Stimulated activated naive CD8-positive, alpha-beta T cell treated with anti-CD3 and anti-CD28 coated beads, Interleukin-15, Interleukin-2, amounts not matched to agents 100 U/mL and 50 U/mL, for 24 hours (primary cell): Measurements from ENCODE around the gene C22orf39.

ENCODE experiments used
- ATAC-seq: fragments of 150-1000 bp; cut with Tn5 transposase; one replicate; pipeline ENCODE4 v1.10.0; 2021
- DNase-seq: peaks from one replicate; pipeline ENCODE4 v3.0.0; 2021

Gene C22orf39

DNA sequence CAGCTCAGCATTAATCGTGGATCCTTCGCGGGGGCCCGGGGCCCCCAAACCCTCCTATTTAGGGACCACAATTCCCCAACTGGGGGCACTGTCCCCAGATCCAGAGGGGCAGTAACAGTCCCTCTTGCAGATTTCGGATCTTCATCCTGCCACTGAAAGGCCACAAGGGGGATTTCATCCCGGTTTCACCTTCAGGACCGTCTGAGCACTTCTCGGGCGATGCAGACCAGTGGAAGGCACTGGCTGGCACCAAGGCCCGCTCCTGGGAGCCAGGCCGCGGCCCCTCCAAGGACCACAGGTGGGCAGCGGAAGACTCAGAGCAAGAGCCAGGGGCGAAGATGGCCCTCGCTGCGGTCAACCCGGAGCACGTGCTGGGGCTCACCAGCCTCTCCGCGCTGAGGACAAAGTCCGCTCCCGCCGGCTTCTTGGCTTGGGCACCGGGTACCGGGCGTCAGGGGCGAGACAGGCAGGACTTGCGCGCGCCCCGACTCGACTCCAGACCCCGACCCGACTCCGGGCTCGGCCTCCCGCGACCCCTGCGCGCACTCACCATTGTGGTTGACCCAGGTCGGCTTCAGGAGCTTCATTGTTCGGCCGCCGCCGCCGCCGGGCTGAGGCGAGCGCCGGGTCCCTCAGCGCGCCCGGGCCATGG lies 16.5 kb downstream of the C22orf39 start:
- DNase-seq (peak; percentile 51), ATAC-seq (no peak)

DNA sequence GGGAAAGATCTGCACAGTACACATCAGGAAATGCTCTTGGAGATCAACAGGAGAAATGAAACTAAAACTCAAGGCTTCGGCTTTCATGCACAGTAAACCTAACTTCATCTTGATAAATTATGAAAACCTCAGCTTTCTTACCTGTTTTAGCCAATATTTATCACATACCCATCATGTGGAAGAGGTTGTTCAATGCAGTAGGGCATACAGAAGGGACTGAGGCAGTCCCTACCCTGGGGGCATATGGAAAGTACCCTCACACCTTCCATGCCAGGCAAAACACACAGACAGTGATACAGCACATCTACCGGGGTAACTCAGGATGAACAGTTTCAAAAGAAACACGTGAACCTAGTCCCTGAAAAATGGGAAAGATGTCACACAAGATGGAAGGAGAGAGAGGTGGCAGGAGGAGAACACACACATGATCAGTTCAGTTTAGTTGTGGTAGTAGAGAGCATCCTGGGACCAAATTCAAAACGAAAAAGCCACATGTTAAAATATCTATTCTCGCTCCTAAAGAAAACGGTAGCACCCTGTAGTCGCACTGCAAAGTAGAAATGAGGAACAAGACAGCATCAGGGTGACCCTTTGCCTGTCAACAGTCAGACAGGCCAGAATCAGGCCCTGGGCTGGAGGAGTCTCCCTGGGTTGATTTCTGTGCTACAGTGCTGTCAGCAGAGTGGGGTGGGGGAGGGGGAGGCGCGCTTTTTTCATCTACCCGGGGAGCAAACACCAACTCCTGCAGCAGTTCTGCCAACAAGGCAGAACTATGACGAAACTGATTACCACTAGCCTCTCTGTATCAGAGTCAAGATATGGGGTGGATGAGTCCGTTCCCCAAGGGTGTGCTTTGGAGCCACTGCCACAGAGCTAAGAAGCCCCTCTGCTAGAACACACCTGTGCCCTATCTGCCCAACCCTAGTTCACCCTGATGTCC lies 17.3 kb downstream of the C22orf39 start:
- ATAC-seq: no peak
- peak; percentile 50 for DNase-seq

DNA sequence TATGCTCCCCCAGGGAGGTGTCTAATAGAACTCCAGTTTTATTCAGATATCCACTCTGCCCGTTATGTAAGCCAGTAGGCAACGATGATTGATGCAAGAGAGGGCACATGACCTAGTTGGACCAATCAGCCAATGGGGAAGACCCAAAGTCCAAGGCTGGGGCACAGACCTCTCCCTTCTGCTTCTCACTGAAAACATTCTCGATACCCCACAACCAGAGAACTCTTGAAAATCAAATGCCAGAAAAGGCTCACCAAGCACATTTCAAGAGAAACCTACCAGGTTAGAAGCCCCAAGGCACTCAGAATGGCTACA lies 23.4 kb downstream of the C22orf39 start:
- ATAC-seq (no peak), DNase-seq (no peak)

DNA sequence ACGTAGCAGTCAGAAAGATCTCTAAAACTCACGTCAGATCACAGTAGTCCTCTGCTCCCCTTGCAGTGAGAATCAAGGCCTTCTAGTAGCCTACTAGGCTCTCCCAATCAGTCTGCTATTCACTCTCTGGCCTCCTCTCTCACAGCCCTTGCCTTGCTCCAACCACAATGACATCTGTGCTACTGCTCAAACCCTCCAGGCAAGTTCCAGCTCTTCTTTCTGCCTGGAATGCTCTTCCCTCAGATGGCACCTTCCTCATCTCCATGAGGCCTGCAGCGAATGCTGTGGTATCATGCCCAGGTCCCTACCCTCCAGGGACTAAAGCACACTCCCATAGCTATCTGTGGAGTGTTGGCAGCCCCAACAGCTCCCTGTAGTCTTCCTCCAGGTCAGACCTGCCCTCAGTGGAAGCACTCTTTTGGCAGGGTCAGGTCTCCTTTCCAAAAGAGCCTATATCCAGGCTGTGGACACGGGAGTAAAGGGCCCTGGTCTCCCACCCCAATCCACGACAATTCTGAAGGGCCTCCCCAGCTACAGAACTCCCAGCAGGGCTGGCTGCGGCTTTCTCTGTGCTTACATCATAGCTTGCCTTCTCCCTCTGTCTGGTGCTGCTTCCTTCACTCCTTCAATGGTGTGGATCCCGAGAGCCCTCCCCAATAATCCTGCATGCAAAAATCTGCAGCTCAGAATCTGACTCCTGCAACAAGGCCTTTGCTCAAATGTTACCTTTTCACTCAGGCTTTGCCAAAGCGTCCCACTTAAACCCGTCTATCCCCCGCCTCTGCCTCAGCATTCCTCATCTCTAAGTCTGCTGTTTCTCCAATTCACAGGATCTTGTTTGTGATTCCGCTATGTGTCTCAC lies 24.8 kb downstream of the C22orf39 start:
- DNase-seq (no peak), ATAC-seq (no peak)

DNA sequence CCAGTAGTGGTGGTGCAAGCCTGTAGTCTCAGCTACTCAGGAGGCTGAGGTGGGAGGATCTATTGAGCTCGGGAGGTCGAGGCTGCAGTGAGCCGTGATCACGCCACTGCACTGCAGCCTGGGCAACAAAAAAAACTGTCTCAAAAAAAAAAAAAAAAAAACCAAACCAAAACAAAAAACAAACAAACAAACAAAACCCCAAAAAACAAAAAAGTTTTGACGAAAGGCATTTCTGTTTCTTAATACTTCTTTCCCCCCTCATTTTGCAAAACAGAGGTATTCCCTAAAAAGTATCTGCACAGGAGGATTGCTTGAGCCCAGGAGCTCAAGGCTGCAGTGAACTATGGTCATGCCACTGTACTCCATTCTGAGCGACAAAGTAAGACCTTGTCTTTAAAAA lies 27.2 kb downstream of the C22orf39 start:
- DNase-seq: no peak
- no peak for ATAC-seq

DNA sequence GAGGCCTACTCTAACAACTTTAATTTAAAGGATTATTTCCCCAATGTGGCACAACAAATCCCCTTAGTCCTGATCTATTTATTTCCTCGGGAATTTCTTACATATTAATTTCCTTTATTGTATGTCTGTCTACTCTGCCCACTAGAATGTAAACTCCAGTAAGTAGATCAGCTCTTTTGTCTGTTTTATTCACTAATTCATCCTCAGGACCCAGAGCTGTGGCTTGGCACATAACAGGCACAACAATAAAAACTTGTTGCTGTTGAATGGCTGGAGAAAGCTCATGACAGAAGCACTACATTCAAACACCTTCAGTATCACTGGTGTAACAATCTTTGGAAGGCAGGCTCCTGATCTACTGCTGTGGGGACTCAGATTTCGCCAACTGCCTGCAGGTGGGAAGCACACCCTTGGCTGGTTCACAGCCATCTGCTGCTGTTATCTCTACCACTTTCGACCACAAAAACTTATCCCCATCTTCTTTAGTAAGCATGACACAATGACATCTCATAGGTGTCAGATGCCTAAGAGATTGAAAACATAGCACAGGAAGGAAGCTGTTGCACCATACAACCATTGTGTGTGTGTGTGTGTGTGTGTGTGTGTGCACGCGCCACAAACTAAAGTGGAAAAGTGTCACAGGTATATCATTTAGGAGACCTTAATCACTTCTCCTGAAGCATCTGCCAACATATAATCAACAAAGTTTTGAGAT lies 27.9 kb downstream of the C22orf39 start:
- ATAC-seq (peak; percentile 94), DNase-seq (peak; percentile 41)

DNA sequence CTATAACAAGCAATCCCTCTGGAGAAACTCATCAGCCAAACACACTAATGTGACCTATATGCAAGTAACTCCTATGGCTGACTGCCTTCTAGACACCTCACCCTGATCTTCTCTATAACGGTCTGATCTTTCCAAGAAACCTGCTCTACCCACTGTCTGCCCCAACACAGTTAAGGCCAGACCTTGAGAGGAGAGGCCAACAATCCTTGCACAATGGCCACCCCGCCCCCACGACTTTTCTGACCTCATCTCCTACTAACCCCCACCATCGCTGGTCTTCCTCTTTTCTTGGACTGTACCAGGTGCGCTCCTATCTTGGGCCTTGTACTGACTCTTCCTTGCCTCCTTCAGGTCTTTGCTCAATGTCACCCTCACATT lies 28.4 kb downstream of the C22orf39 start:
- ATAC-seq: no peak
- no peak for DNase-seq

DNA sequence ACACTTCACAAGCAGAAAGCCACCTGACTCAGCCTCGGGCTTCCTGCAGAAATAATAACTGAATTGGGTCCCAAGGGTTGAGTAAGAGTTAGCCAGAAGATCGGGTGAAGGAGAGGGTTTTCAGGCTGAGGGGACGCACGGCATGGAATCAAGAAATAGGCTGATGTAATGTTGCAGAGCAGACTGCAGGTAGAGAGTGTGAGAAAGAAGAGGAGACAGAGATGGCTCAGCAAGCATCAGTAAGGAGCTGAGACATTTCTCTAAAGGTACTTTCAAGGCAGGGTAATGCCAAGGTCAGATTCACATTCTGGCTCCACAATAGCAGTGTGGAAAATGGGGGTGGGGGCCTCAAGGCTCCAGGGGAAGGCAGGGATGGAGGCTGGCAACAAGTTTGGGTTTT lies 34.6 kb downstream of the C22orf39 start:
- ATAC-seq: no peak
- no peak for DNase-seq

DNA sequence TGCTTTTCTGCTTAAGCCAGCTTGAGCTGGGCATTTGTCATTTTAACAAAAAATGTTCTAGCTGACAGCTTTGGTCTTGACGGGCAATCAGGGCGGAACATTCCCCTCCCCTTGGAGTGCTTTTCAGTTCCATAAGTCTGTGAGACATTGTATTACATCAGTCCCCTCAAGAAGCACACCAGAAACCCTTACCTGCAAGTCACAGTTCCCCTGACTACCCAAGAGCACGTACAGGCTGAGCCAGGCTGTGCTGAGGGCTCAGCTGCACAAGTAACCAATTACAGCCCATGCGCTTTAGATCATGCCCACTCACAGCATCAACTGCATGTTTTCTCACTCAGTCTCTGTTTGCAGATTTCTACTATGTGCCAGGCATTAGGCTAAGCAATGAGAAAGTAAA lies 35.0 kb downstream of the C22orf39 start:
- ATAC-seq (no peak), DNase-seq (no peak)

DNA sequence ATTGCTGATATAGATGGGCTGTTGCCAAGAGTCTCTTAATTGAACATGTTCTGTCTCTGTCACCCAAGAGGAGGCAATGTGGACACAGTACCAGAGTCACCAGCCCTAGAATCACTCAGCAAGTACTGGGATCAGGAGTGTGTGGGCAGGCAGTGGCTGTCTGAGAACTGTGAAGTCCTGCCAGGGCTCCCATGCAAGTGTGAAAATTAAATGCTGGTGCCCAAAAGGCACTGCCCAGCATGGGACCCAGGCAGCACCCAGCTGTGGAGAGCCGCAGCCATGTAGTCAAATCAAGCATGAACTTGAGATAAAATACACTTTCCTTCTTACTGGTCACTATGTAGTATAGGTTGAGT lies 35.8 kb downstream of the C22orf39 start:
- ATAC-seq (no peak), DNase-seq (no peak)

DNA sequence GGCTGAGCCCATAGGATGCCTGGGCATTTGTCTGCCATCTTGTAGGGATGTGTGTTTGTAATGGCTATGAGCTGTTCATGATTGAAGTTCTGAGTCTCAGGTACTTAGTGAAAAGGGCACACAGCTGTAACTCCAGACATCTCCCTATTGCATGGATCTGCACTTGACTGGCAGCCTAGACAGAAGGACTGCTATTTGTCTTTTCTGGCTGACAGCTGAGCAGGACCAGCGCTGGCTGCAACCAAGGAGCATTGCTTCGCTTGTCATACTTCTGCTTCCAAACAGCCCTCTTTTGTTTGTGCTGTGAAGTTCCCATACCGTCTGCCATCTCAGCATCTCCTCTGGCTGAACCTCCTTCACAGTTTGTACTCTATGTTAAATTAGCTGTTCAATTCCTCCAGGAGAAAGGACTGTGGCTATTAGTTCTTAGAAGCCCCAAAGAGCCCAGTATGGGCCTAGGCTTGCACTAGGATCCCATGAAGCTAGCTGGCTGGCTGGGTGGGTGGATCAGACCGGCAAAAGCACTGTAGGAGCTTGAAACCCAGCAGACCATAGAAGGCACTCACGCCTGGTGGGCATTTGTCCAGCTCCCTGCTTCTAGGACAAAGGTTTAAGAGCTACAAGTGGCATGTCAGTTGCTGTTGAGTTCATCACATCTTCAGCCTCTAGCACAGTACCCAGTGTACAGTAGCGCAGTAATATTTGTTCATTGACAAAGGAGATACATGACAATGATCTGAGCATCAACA lies 36.4 kb downstream of the C22orf39 start:
- no peak for ATAC-seq
- no peak for DNase-seq

DNA sequence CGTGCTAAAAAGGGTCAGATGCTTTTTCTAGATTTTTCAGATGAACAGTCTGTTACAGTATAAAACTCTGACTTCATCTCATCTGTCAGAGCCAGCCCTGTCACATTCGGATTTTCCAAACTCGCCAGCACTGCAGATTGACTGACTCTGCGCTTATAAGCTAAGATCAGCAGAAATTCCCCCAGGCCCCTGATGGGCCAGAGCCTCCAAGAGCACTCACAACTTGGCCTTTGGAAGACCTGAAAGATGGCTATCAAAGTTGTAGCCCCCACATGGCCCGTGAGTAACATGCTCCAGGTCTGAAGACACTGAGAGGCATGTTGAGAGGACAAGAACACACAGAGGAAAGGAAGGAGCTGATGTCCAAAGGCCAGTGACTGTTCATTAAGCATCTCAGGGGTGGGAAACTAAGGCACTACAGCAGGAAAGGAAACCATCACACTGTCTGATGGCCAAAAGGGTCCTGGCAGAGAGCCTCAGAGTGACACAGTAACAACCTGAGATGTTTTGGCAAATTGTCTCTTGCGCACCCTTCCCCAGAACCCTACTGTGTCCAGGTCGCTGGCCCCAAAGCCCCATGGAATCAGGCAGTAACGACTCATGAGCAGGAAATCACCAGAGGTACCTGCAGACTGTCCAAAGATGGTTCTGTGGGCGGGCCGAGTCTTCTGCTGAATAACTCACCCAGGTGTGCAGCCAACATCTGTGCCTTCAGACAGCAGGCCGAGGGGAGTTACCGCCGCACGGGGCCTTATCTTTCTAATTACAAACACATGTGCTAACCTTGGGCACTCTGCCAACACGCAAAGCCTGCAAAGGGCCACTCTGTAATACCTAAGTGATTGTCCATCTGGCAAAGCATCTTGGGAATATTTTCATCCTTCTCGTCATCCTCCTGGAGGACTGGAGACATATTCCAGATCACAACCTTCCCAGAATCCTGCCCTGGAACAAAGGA lies 39.6 kb downstream of the C22orf39 start:
- ATAC-seq (no peak), DNase-seq (no peak)

DNA sequence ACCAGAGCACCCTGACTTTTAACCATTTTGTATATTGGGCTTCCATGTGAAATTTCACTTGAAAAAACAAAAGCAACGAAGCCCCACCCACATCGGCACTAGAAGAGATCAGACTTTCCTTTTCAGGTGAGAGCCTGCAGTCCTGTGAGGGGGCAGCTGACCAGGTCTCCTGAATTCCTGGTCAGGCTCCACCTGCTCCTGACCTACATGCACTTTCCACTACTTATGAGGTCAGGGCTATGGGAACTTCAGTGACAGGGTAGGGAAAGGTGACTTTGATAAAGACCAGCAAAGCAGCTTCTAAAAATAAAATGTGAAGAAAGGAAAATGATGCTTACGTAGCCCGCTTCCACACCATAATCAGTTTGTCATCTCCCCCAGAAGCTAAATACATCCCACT lies 40.7 kb downstream of the C22orf39 start:
- no peak for ATAC-seq
- DNase-seq: no peak

DNA sequence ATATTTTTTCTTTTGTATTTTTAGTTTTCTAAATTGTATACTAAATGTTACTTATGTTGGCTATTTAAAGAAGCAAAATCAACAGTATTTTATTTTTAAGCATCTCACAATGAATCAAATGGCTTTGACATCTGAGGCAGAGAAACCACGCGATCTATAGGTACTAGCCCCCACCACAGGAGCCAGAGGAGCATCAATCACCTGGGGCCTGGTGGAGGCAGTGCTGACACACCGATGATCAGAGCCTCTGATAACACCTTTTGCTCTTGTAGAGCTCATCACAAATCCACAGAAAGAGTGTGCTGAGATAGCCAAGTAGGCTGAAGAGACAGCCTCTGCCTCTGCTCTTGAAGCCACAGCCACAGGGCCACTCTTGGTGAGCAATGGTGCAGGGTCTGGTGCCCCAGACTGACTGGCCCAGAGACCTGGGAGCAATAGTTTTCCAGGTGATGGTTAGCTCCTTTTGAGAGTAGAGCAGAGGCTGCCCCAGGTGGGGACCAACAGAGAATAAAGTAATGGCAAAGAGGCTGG lies 41.2 kb downstream of the C22orf39 start:
- no peak for ATAC-seq
- no peak for DNase-seq

DNA sequence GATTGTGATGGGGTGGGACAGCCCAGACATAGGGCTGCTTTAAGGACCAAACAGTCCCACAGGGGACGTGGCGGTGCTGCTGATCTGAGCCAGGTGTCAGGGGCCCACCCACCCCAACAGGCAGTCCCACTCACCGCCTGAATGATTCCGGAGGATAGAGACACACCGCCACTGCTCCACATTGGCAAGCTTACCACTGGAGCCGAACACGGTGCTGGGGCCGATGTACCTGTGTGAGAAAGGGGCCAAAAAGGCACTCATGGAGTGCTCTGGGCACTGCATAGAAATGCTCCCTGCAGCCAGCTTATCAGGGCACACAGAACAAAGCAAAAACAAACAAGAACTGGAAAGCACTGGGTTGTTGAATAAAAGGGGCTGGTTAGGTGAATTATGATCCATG lies 41.9 kb downstream of the C22orf39 start:
- DNase-seq: no peak
- ATAC-seq: no peak

DNA sequence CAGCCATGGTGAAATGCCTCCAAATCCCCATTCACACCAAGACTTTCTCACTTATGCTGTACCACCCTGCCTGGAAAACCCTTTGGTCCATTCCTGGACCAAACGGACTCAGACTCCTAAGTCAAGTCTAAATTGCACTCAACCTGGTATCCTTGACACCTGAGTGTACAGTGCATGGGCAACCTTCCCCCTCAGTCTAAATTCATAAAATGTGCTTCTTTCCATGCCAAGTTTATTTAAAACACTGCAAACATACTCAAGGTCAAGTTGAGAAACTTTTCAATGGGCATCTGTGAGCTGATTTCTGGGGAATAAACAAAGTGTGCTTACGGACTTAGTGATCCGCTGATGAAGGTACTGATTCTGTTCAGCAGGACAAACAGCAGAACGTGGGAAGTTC lies 42.4 kb downstream of the C22orf39 start:
- no peak for DNase-seq
- ATAC-seq: no peak

DNA sequence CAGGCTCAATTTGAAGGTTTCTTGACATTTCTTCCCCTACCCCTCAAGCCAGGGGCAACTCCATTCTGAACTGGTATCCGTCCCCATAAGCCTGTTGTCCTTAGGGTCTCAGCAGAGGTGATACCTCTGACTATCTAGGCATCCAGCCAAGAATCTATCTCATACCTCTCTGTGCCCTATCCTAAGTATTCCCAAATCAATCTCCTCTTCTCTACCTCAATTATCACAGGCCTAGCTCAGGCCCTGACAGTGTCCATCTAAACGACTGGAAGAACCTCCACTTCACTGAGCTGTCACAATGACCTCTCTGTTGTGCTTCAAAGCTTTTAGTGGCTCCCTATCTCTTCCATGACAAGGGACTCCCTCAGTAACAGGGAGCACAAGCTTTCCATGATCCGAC lies 42.8 kb downstream of the C22orf39 start:
- ATAC-seq: no peak
- DNase-seq: no peak

DNA sequence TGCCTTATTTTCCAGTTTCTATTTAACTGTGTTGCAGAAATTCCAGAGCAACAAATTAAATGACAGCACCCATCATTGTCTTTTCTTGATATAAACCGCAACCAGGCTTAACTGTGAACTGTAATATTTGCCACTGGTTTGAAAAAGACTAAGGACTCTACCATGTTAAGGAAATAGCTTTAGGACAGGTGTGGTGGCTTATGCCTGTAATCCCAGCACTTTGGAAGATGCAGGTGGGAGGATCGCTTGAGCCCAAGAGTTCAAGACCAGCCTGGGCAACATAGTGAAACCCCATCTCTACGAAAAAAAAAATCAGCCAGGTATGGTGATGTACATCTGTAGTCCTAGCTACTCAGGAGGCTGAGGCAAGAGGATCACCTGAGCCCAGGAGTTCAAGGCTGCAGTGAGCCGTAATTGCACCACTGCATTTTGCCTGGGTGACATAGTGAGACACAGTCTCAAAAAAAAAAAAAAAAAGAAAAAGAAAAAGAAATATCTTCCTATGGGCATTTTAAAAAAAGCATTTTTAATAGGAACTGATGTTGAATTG lies 44.8 kb downstream of the C22orf39 start:
- ATAC-seq (no peak), DNase-seq (no peak)

DNA sequence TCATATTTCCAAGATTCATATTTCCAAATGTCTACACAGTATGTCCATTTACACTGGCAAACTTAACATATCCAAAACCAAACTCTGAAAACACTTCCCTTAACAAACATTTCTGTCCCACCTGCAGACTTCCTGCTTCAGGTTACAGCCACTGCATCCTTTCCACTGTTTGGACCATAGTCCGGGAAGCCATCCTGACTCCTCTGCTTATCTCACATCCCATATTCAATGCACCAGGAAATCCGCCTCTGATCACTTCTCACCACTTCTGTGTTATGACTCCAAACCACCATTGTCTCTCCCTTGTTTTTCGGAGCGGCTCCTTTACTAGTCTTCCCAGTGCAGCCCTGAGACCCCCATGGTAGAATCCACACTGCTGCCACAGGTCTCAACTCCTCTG lies 46.0 kb downstream of the C22orf39 start:
- DNase-seq: no peak
- ATAC-seq: no peak

DNA sequence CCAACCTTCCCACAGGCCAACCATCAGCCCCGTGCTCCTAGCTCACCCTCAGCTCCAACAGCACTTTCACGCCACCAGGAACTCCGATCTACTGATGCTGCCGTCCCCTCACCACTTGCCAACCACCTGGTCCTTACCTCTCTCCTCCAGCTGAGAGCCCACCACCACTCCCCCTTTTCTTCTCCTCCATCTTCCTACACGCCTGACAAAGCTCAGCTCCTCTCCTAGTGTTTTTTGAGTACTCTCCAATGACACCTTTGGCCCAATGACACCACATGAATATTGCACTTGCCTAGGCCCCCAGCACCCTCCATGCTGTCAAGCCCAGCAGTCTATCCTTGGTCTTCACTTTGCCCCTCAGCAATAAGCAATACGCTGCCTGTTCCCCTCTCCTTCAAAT lies 46.6 kb downstream of the C22orf39 start:
- no peak for DNase-seq
- no peak for ATAC-seq
